CD4-positive, alpha-beta memory T cell (primary cell): ENCODE results near the gene GID4. TPM values are rescaled to one million over a fixed set of nuclear protein-coding genes. Genes with fewer than 3 reads are reported as not detected.

Experiments
- CTCF ChIA-PET: fragments of 350-600 bp; sonication (Branson Sonifier 250); formaldehyde crosslinking; loops from one replicate; lab custom pipeline; 2021; ENCODE audit warnings: inconsistent platforms; ENCODE audit not compliant: partially characterized antibody; lab: Charles Lee
- POLR2A ChIA-PET: fragments of 350-600 bp; sonication (Branson Sonifier 250); formaldehyde crosslinking; loops from one replicate; lab custom pipeline; 2021; ENCODE audit not compliant: partially characterized antibody; lab: Charles Lee
- DNase-seq, 5 donors: peaks; one replicate each; pipeline versions ENCODE4 v3.0.0 to v3.0.0-alpha.2; 2020 to 2022; ENCODE audit warnings: mixed read lengths in 1 of 5
- H3K27ac ChIP-seq: one replicate; pipeline ENCODE4 v1.7.0; 2013; ENCODE audit warnings: low read depth, low read length
- H3K27me3 ChIP-seq: 2 replicates; pipeline ENCODE4 v1.7.0; 2013; ENCODE audit warnings: mild to moderate bottlenecking, low read length, moderate library complexity; ENCODE audit not compliant: insufficient read depth
- H3K36me3 ChIP-seq: 2 replicates; pipeline ENCODE4 v1.7.0; 2013; ENCODE audit warnings: mild to moderate bottlenecking, low read length, moderate library complexity; ENCODE audit not compliant: insufficient read depth
- H3K4me1 ChIP-seq: 2 replicates; pipeline ENCODE4 v1.7.0; 2013; ENCODE audit warnings: mild to moderate bottlenecking, low read length, moderate library complexity; ENCODE audit not compliant: insufficient read depth
- H3K4me3 ChIP-seq, 2 donors: one replicate each; pipeline ENCODE4 v1.7.0; 2013; ENCODE audit warnings: low read length in 2 of 2, mild to moderate bottlenecking in 1 of 2
- H3K9me3 ChIP-seq, 2 donors: one replicate each; pipeline ENCODE4 v1.7.0; 2013; ENCODE audit warnings: low read length in 2 of 2, control low read depth in 1 of 2; ENCODE audit not compliant: control insufficient read depth in 1 of 2
- H3K27ac Mint-ChIP-seq, 7 donors: one replicate each; pipeline ENCODE4 v1.8.0; 2020 to 2021; ENCODE audit warnings: mixed read lengths in 7 of 7, mild to moderate bottlenecking in 6 of 7, inconsistent platforms in 3 of 7, moderate library complexity in 3 of 7
- H3K27me3 Mint-ChIP-seq, 2 donors: one replicate each; pipeline ENCODE4 v1.8.0; 2020 to 2021; ENCODE audit warnings: mixed read lengths in 2 of 2
- H3K36me3 Mint-ChIP-seq, 2 donors: one replicate each; pipeline ENCODE4 v1.8.0; 2020 to 2021; ENCODE audit warnings: mixed read lengths in 2 of 2, inconsistent platforms in 1 of 2, mild to moderate bottlenecking in 1 of 2
- H3K4me1 Mint-ChIP-seq, 4 donors: one replicate each; pipeline ENCODE4 v1.8.0; 2020 to 2021; ENCODE audit warnings: mixed read lengths in 4 of 4, mild to moderate bottlenecking in 1 of 4
- H3K4me3 Mint-ChIP-seq, 8 donors: one replicate each; pipeline ENCODE4 v1.8.0; 2020 to 2021; ENCODE audit warnings: mixed read lengths in 8 of 8, mild to moderate bottlenecking in 7 of 8, moderate library complexity in 6 of 8, inconsistent platforms in 3 of 8
- H3K9me3 Mint-ChIP-seq, 8 donors: one replicate each; pipeline ENCODE4 v1.8.0; 2020 to 2021; ENCODE audit warnings: mixed read lengths in 8 of 8, mild to moderate bottlenecking in 5 of 8, inconsistent platforms in 3 of 8, moderate library complexity in 1 of 8
- intact Hi-C: fragments of 100-400 bp; cut with micrococcal nuclease; formaldehyde crosslinking; loops from one replicate; pipeline ENCODE4 v1.15.1; 2023
- polyA plus RNA-seq, 2 donors: library from polyadenylated mRNA; unstranded; fragments of 300-500 nt; fragmentation: Illumina TruSeq; gene quantifications; one replicate each; pipeline ENCODE4 v1.2.3, GENCODE V29; 2021
- total RNA-seq, 2 experiments: library from RNA; stranded (reverse); gene quantifications; one replicate each; pipeline ENCODE4 v1.2.3, GENCODE V29; 2021

The GID4 gene
- total and polyA plus RNA-seq, 4 experiments from 2014 or later: 6.5 to 13.1 (median 9.8) TPM

DNA sequence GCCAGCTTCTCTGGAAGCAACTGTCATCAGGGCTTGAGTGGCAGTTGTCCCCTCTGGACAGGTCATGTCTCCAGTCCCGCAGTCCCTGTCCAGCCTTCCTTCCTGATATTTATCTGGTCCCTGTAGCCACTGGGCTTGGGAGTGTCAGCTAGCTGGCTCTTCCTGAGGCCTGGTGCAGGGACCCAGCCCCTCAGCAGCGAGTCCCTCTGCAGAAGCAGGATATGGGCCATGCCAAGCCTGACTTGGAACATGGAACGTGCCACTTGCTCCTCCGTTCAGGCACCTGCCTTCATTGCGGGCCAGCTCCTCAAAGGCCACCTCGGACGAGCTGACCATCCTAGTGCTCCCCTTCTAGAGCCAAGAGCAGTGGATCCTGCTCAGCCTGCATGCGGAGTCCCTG, 40.3 kb upstream of the GID4 start:
- ChIA-PET CTCF (interaction anchor here (0.7 kb wide), 1 partner anchor 80 kb away, joined by 3 read pairs; no protein-coding TSS in a partner anchor), POLR2A (no interaction called here)
- intact Hi-C loops: no loop called here
- Mint-ChIP-seq H3K4me1 (no peaks in the 10 kb centered on the region), H3K27me3 (no peaks in the 10 kb centered on the region), H3K9me3 (no peaks in the 10 kb centered on the region), H3K4me3 (no peak overlapping the region), H3K36me3 (no peaks in the 10 kb centered on the region), H3K27ac (peak overlapping the region in 1 of 7 donors; percentile 42)
- Histone ChIP-seq H3K36me3 (no peaks in the 10 kb centered on the region), H3K4me1 (no peaks in the 10 kb centered on the region), H3K27ac (no peak overlapping the region), H3K9me3 (no peaks in the 10 kb centered on the region), H3K27me3 (no peaks in the 10 kb centered on the region), H3K4me3 (no peak overlapping the region)
- no peak for DNase-seq

DNA sequence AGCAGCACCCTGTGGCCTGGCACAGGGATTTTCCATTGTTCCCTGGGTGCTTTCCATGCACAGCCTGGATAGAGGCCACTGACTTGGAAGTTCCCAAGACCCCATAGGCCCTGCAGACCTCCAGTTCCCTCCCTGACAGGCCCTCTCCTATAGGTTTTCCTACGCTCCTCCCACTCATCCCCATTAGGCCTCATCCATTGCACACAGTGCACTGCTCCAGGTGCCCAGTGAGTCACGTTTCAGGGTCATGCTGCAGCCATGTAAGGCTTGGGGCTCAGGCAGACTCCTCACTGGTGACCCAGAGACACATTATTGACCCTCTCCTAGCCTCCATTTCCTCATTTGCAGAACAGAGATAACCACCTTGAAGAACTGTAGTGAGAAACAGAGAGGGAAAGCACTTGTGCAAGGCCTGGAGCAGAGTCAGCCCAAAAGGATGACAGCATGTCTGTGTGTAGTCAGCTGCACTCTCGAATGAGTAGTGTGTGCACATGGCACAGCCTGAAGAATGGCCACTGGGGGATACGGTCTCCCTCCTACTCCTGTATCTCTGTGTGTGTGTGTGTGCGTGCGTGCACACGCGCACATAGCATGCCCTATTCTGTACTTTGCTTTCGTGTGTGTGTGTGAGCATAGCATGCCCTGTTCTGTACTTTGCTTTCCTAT, 39.7 kb upstream of the GID4 start:
- Histone ChIP-seq H3K27ac (no peak overlapping the region), H3K9me3 (no peaks in the 10 kb centered on the region), H3K4me1 (no peaks in the 10 kb centered on the region), H3K36me3 (no peaks in the 10 kb centered on the region), H3K4me3 (no peak overlapping the region), H3K27me3 (no peaks in the 10 kb centered on the region)
- ChIA-PET POLR2A (no interaction called here), CTCF (no interaction called here)
- no peaks in the 10 kb centered on the region for H3K4me1 Mint-ChIP-seq
- H3K9me3 Mint-ChIP-seq: no peaks in the 10 kb centered on the region
- H3K27me3 Mint-ChIP-seq: no peaks in the 10 kb centered on the region
- no peak overlapping the region for H3K4me3 Mint-ChIP-seq
- intact Hi-C loops: no loop called here
- peak overlapping the region in 1 of 7 donors; percentile 65 for H3K27ac Mint-ChIP-seq
- no peak for DNase-seq
- H3K36me3 Mint-ChIP-seq: no peaks in the 10 kb centered on the region

DNA sequence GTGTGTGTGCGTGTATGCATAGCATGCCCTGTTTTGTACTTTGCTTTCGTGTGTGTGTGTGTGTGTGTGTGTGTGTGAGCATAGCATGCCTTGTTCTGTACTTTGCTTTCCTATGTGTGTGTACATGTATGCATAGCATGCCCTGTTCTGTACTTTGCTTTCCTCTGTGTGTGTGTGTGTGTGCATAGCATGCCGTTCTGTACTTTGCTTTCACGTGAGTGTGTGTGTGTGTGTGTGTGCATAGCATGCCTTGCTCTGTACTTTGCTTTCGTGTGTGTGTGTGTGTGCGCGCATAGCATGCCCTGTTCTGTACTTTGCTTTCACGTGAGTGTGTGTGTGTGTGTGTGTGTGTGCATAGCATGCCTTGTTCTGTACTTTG, 39.2 kb upstream of the GID4 start:
- Mint-ChIP-seq H3K9me3 (no peaks in the 10 kb centered on the region), H3K4me1 (no peaks in the 10 kb centered on the region)

GRCh38 chr17:18002171-18002570, 37.0 kb upstream of the GID4 start:
- Mint-ChIP-seq H3K4me1 (peaks cover 0 to 2% (median 0%) of the 10 kb centered on the region in 4 donors), H3K36me3 (peaks cover 4 to 13% of the 10 kb centered on the region in 2 donors), H3K27me3 (no peaks in the 10 kb centered on the region), H3K4me3 (no peak overlapping the region), H3K9me3 (no peaks in the 10 kb centered on the region), H3K27ac (no peak overlapping the region)
- H3K36me3 ChIP-seq: no peaks in the 10 kb centered on the region
- H3K9me3 ChIP-seq: no peaks in the 10 kb centered on the region
- ChIA-PET CTCF (interaction anchor here (1.1 kb wide), 1 partner anchor 11 kb away, joined by 3 read pairs; no protein-coding TSS in a partner anchor), POLR2A (interaction anchor here (1.4 kb wide), 1 partner anchor 30 kb away, joined by 3 read pairs; the partner anchor contains the start of genes DRC3 and TOM1L2)
- no peaks in the 10 kb centered on the region for H3K27me3 ChIP-seq
- H3K4me1 ChIP-seq: no peaks in the 10 kb centered on the region
- intact Hi-C loops: no loop called here
- DNase-seq: no peak
- H3K4me3 ChIP-seq: no peak overlapping the region
- no peak overlapping the region for H3K27ac ChIP-seq

More for the DNA sequence above, 39.2 kb upstream of the GID4 start:
- no peaks in the 10 kb centered on the region for H3K27me3 Mint-ChIP-seq
- Histone ChIP-seq H3K9me3 (no peaks in the 10 kb centered on the region), H3K27ac (no peak overlapping the region), H3K36me3 (no peaks in the 10 kb centered on the region), H3K4me1 (no peaks in the 10 kb centered on the region), H3K4me3 (no peak overlapping the region), H3K27me3 (no peaks in the 10 kb centered on the region)
- H3K36me3 Mint-ChIP-seq: no peaks in the 10 kb centered on the region
- peak overlapping the region in 2 of 7 donors; percentile 16 to 65 for H3K27ac Mint-ChIP-seq
- ChIA-PET POLR2A (no interaction called here), CTCF (no interaction called here)
- intact Hi-C loops: no loop called here
- no peak overlapping the region for H3K4me3 Mint-ChIP-seq
- no peak for DNase-seq

DNA sequence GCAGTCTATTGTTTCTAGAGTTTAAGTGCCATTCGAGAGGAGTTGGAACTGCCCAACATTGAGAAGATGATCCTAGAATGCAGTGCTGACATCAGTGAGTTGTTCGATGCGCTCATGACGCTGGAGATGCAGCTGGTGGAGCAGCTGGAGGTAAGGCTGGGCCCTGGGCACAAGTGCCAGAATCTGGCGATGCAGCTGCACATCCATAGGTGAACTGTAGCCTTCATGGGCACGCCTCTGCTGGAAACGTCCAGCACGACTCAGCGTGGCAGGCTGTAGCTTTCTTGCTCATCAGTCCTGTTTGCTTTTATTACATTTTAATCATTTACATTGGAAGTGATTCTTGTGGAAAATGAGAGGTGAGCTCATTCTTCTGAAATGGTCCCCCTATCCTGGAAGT, 34.9 kb upstream of the GID4 start:
- H3K36me3 Mint-ChIP-seq: peaks cover 11 to 26% of the 10 kb centered on the region in 2 donors
- H3K27ac ChIP-seq: no peak overlapping the region

DNA sequence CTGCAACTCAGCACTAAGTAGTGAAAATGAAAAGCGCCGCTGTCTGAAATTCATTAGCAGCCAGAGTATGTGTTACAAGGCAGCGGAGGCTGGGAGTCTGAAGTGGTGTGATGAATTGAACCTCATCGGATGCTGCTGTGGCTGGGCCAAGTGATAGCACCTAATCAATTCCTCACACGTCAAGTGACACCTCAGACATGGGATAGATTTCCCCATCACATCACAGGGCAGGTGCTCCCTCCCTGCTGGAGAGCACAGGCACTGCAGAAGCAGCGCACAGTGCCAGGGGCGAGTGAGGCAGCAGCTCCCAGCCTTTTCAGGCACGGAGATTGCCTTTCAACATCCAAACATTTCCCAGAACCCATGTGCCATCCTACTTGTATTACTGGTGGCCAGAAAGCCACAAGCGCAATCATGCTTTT, 34.3 kb upstream of the GID4 start:
- CTCF ChIA-PET: no interaction called here
- no peaks in the 10 kb centered on the region for H3K9me3 ChIP-seq
- POLR2A ChIA-PET: no interaction called here
- H3K27ac ChIP-seq: no peak overlapping the region
- no peak overlapping the region for H3K4me3 ChIP-seq
- H3K4me3 Mint-ChIP-seq: no peak overlapping the region
- no peaks in the 10 kb centered on the region for H3K36me3 ChIP-seq
- no peaks in the 10 kb centered on the region for H3K9me3 Mint-ChIP-seq
- intact Hi-C loops: no loop called here
- no peaks in the 10 kb centered on the region for H3K4me1 ChIP-seq
- H3K27me3 ChIP-seq: no peaks in the 10 kb centered on the region
- no peak for DNase-seq
- H3K4me1 Mint-ChIP-seq: peaks cover 0 to 2% (median 0%) of the 10 kb centered on the region in 4 donors
- H3K36me3 Mint-ChIP-seq: peaks cover 15 to 30% of the 10 kb centered on the region in 2 donors
- no peaks in the 10 kb centered on the region for H3K27me3 Mint-ChIP-seq
- no peak overlapping the region for H3K27ac Mint-ChIP-seq

More for the DNA sequence above, 34.9 kb upstream of the GID4 start:
- no peaks in the 10 kb centered on the region for H3K9me3 ChIP-seq
- peaks cover 0 to 2% (median 0%) of the 10 kb centered on the region in 4 donors for H3K4me1 Mint-ChIP-seq
- H3K4me1 ChIP-seq: no peaks in the 10 kb centered on the region
- H3K36me3 ChIP-seq: no peaks in the 10 kb centered on the region
- no peak overlapping the region for H3K27ac Mint-ChIP-seq
- no peak overlapping the region for H3K4me3 Mint-ChIP-seq
- no peaks in the 10 kb centered on the region for H3K27me3 Mint-ChIP-seq
- POLR2A ChIA-PET: no interaction called here
- intact Hi-C loops: no loop called here
- no peak for DNase-seq
- H3K9me3 Mint-ChIP-seq: no peaks in the 10 kb centered on the region
- no peak overlapping the region for H3K4me3 ChIP-seq
- no peaks in the 10 kb centered on the region for H3K27me3 ChIP-seq
- CTCF ChIA-PET: interaction anchor here (0.6 to 0.7 kb wide), 2 partner anchors 25 to 114 kb away, joined by 3 to 6 read pairs; no protein-coding TSS in a partner anchor

- Histone ChIP-seq H3K4me3 (no peak overlapping the region), H3K27ac (no peak overlapping the region), H3K27me3 (no peaks in the 10 kb centered on the region), H3K4me1 (no peaks in the 10 kb centered on the region), H3K9me3 (no peaks in the 10 kb centered on the region), H3K36me3 (no peaks in the 10 kb centered on the region)
- Mint-ChIP-seq H3K9me3 (no peaks in the 10 kb centered on the region), H3K4me3 (no peak overlapping the region), H3K36me3 (peaks cover 15 to 30% of the 10 kb centered on the region in 2 donors), H3K27ac (no peak overlapping the region), H3K4me1 (peaks cover 0 to 2% (median 0%) of the 10 kb centered on the region in 4 donors), H3K27me3 (no peaks in the 10 kb centered on the region)
- ChIA-PET POLR2A (no interaction called here), CTCF (interaction anchor here (0.8 kb wide), 1 partner anchor 59 kb away, joined by 3 read pairs; no protein-coding TSS in a partner anchor)
- no peak for DNase-seq
- intact Hi-C loops: no loop called here
These were observed 33.7 kb upstream of the GID4 start for GRCh38 chr17:18005496-18005895.
